HG03175 (cell line): ENCODE data around the gene PTPN4.
A peak's percentile ranks its signal among the peaks of the same experiment; 100 is the strongest.

Source experiments
- ATAC-seq: cut with Tn5 transposase; IDR thresholded peaks from one replicate; pipeline ENCODE4 v1.9.1; 2021; ENCODE audit warnings: mild to moderate bottlenecking, moderate library complexity; ENCODE audit not compliant: unreplicated experiment

The PTPN4 gene

GRCh38 chr2:119759451-119760236 lies at the start of gene PTPN4:
PTPN4 (plus strand) TSS chr2:119759922; CDS start chr2:119809854, 49,932 bp downstream.
- peak; percentile 94 for ATAC-seq

GRCh38 chr2:119710281-119710680 lies 49.4 kb upstream of the PTPN4 start:
- ATAC-seq = no peak

- no peak for ATAC-seq
Measured at GRCh38 chr2:119711352-119711751, 48.4 kb upstream of the PTPN4 start.

- ATAC-seq = no peak
Measured at GRCh38 chr2:119712571-119712970, 47.2 kb upstream of the PTPN4 start.

- ATAC-seq = no peak
Measured at GRCh38 chr2:119713819-119714490, 45.8 kb upstream of the PTPN4 start.

GRCh38 chr2:119715409-119716283 lies 44.1 kb upstream of the PTPN4 start:
- ATAC-seq = no peak

GRCh38 chr2:119716284-119716672 lies 43.4 kb upstream of the PTPN4 start:
- no peak for ATAC-seq

GRCh38 chr2:119718501-119719260 lies 41.0 kb upstream of the PTPN4 start:
- ATAC-seq = no peak

- no peak for ATAC-seq
Measured at GRCh38 chr2:119719261-119719627, 40.5 kb upstream of the PTPN4 start.

- no peak for ATAC-seq
Measured at GRCh38 chr2:119721043-119721442, 38.7 kb upstream of the PTPN4 start.

- no peak for ATAC-seq
Measured at GRCh38 chr2:119721462-119721861, 38.3 kb upstream of the PTPN4 start.

GRCh38 chr2:119721904-119722303 lies 37.8 kb upstream of the PTPN4 start:
- ATAC-seq = no peak

- ATAC-seq = no peak
Measured at GRCh38 chr2:119723186-119723585, 36.5 kb upstream of the PTPN4 start.

- ATAC-seq = no peak
Measured at GRCh38 chr2:119723784-119724467, 35.8 kb upstream of the PTPN4 start.

- ATAC-seq = no peak
Measured at GRCh38 chr2:119724656-119725485, 34.9 kb upstream of the PTPN4 start.

- no peak for ATAC-seq
Measured at GRCh38 chr2:119727493-119727892, 32.2 kb upstream of the PTPN4 start.

GRCh38 chr2:119728421-119728820 lies 31.3 kb upstream of the PTPN4 start:
- no peak for ATAC-seq

- ATAC-seq = no peak
Measured at GRCh38 chr2:119730671-119731177, 29.0 kb upstream of the PTPN4 start.

- no peak for ATAC-seq
Measured at GRCh38 chr2:119731983-119732382, 27.7 kb upstream of the PTPN4 start.
